HCT116 (cell line): ENCODE data around the gene ZNF692. TPM values are rescaled to one million over a fixed set of nuclear protein-coding genes. Genes with fewer than 3 reads are reported as not detected.

Experiments
- ATAC-seq: fragments of 200-7000 bp; cut with Tn5 transposase; 2 replicates; pipeline ENCODE4 v1.9.1; 2020; ENCODE audit warnings: mild to moderate bottlenecking, moderate library complexity
- BruUV-seq: library from RNA; stranded (reverse); fragments of 400-500 nt; replicated peaks from 2 replicates; lab custom pipeline; 2021; lab: Mats Ljungman, UMichigan
- CTCF ChIA-PET: fragments of 300-600 bp; sonication (Branson Sonifier 250); formaldehyde crosslinking; loops from one replicate; lab custom pipeline; 2021; ENCODE audit warnings: antibody characterized with exemption; lab: Charles Lee
- POLR2A ChIA-PET: fragments of 300-600, 350-600 bp; sonication (Branson Sonifier 250); formaldehyde crosslinking; loops from one replicate; lab custom pipeline; 2021; ENCODE audit warnings: antibody characterized with exemption; lab: Charles Lee
- RAD21 ChIA-PET, 2 experiments: fragments of 300-600 bp; sonication (Branson Sonifier 250); formaldehyde crosslinking; loops; one replicate each; lab custom pipeline; 2023; ENCODE audit warnings: low total read pairs in 2 of 2; ENCODE audit not compliant: uncharacterized antibody in 2 of 2, unreplicated experiment in 2 of 2, low non-redundant PET in 1 of 2; lab: Charles Lee
- DNase-seq: peaks from one replicate; pipeline ENCODE4 v3.0.0-alpha.2; 2010; ENCODE audit warnings: low read depth, low spot score
- H2AFZ ChIP-seq: fragments of 200-600 bp; shearing (Covaris generic), sonication (generic); 2 replicates; pipeline ENCODE4 v1.6.1; 2017; ENCODE audit warnings: low read depth, mixed run types, mixed read lengths, antibody characterized with exemption, low read length; ENCODE audit not compliant: poor library complexity, severe bottlenecking
- H3K27ac ChIP-seq: 2 replicates; pipeline ENCODE4 v1.5.1; 2012; ENCODE audit warnings: low read depth, low read length
- H3K27me3 ChIP-seq: fragments of 200-600 bp; sonication (generic); 2 replicates; pipeline ENCODE4 v1.6.1; 2016; ENCODE audit warnings: mixed run types, low read length, mixed read lengths; ENCODE audit not compliant: insufficient read depth
- H3K36me3 ChIP-seq, 2 experiments: fragments of 200-500 bp in 1 of 2; fragments of 200-600 bp in 1 of 2; sonication (Bioruptor generic) in 1 of 2; sonication (generic) in 1 of 2; 2 replicates each; pipeline versions ENCODE4 v1.5.1 to v1.6.1; 2014 to 2016; ENCODE audit warnings: low read length in 2 of 2, inconsistent platforms in 1 of 2, mixed read lengths in 1 of 2, mixed run types in 1 of 2; ENCODE audit not compliant: insufficient read depth in 2 of 2, control insufficient read depth in 1 of 2
- H3K4me1 ChIP-seq, 2 experiments: fragments of 200-600 bp in 1 of 2; sonication (generic) in 1 of 2; 2 replicates each; pipeline versions ENCODE4 v1.5.1 to v1.6.1; 2012 to 2017; ENCODE audit warnings: low read length in 2 of 2, inconsistent platforms in 1 of 2, mild to moderate bottlenecking in 1 of 2, mixed read lengths in 1 of 2, mixed run types in 1 of 2, moderate library complexity in 1 of 2; ENCODE audit not compliant: insufficient read depth in 2 of 2, control insufficient read depth in 1 of 2
- H3K4me2 ChIP-seq: fragments of 200-600 bp; sonication (generic); 2 replicates; pipeline ENCODE4 v1.6.1; 2017; ENCODE audit warnings: mixed run types, low read length, mixed read lengths
- H3K4me3 ChIP-seq, 2 experiments: fragments of 200-600 bp in 1 of 2; sonication (generic) in 1 of 2; replicated peaks in 1 of 2; 2 replicates each; pipeline ENCODE4 v1.5.1; 2011 to 2016; ENCODE audit warnings: low read length in 2 of 2, control low read depth in 1 of 2, low read depth in 1 of 2, mild to moderate bottlenecking in 1 of 2, mixed read lengths in 1 of 2, mixed run types in 1 of 2
- H3K79me2 ChIP-seq: fragments of 200-600 bp; sonication (generic); 2 replicates; pipeline ENCODE4 v1.6.1; 2017; ENCODE audit warnings: mild to moderate bottlenecking, mixed run types, low read length, moderate library complexity, mixed read lengths; ENCODE audit not compliant: insufficient read depth
- H3K9ac ChIP-seq: fragments of 200-600 bp; sonication (generic); 2 replicates; pipeline ENCODE4 v1.6.1; 2016; ENCODE audit warnings: low read length, mixed read lengths
- H3K9me2 ChIP-seq: fragments of 200-600 bp; sonication (generic), shearing (Covaris generic); 2 replicates; pipeline ENCODE4 v1.6.1; 2017; ENCODE audit warnings: mixed run types, mild to moderate bottlenecking, moderate library complexity; ENCODE audit not compliant: insufficient read depth
- H3K9me3 ChIP-seq, 2 experiments: fragments of 200-500 bp in 1 of 2; fragments of 200-600 bp in 1 of 2; sonication (Bioruptor generic) in 1 of 2; sonication (generic) in 1 of 2; 2 replicates each; pipeline ENCODE4 v1.6.1; 2014 to 2017; ENCODE audit warnings: low read length in 2 of 2, mixed read lengths in 2 of 2, inconsistent platforms in 1 of 2, low read depth in 1 of 2, mild to moderate bottlenecking in 1 of 2, mixed run types in 1 of 2, moderate library complexity in 1 of 2; ENCODE audit not compliant: control insufficient read depth in 1 of 2, insufficient read depth in 1 of 2
- H4K20me1 ChIP-seq: fragments of 200-600 bp; sonication (generic), shearing (Covaris generic); 2 replicates; pipeline ENCODE4 v1.6.1; 2017; ENCODE audit warnings: mixed run types, mild to moderate bottlenecking, moderate library complexity; ENCODE audit not compliant: insufficient read depth
- EGR1 ChIP-seq: IDR thresholded peaks from 2 replicates; pipeline ENCODE4 v1.6.1; 2012; ENCODE audit warnings: low read depth
- EZH2 ChIP-seq: fragments of 200-600 bp; sonication (generic); IDR thresholded peaks from 2 replicates; pipeline ENCODE4 v1.6.1; 2017; ENCODE audit warnings: antibody characterized with exemption, mixed run types
- JUND ChIP-seq: IDR thresholded peaks from 2 replicates; pipeline ENCODE4 v1.6.1; 2012
- RAD21 ChIP-seq: IDR thresholded peaks from 2 replicates; pipeline ENCODE4 v1.6.1; 2012; ENCODE audit warnings: low read depth, mild to moderate bottlenecking
- SIN3A ChIP-seq: IDR thresholded peaks from 2 replicates; pipeline ENCODE4 v1.6.1; 2012; ENCODE audit warnings: low read depth
- SP1 ChIP-seq: IDR thresholded peaks from 2 replicates; pipeline ENCODE4 v1.6.1; 2012; ENCODE audit warnings: low read depth
- intact Hi-C: fragments of 100-400 bp; cut with micrococcal nuclease; formaldehyde crosslinking; loops from 2 replicates; pipeline ENCODE4 v1.10.0; 2022
- total RNA-seq: library from RNA; stranded (reverse); gene quantifications from one replicate; pipeline ENCODE4 v1.2.1, GENCODE V29; 2021; ENCODE audit not compliant: unreplicated experiment
- TF ChIP-seq, protein P1 (sequence below): IDR thresholded peaks from 2 replicates; pipeline ENCODE4 v1.6.1; 2012; ENCODE audit warnings: low read depth

The ZNF692 gene
- total RNA-seq, 1 experiment from 2014 or later = 76.2 TPM

DNA sequence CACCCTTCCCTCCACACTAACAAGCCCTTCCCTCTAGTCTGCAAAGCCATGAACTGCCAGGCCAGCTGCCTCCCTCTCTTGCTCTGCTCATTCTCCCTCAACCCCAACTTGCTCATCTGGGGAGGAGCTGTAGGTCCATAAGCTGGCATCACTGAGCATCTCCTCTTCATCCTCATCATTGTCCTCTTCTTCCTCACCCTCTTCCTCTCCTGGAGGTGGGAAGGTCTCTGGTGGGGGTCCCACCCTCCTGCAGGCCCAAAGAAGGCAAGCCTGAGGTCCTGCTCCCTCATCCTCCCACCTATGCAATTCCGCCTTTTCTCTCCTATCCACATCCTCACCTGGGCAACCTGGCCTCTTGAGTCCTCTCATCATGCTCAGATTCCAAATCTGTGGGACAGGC lies 2.7 kb downstream of the ZNF692 start:
- Histone ChIP-seq H3K4me2 (no peak overlapping the region), H3K79me2 (peaks cover 33% of the 10 kb centered on the region; the same call in 1 of the 2 replicates), H4K20me1 (no peaks in the 10 kb centered on the region), H3K36me3 (peaks cover 9 to 38% of the 10 kb centered on the region in 2 experiments; a peak in 3 of 4 replicates), H2AFZ (no peak overlapping the region), H3K27ac (no peak overlapping the region), H3K4me1 (peaks cover 12 to 29% of the 10 kb centered on the region in 2 experiments), H3K27me3 (no peaks in the 10 kb centered on the region), H3K9me3 (no peaks in the 10 kb centered on the region), H3K9me2 (no peaks in the 10 kb centered on the region), H3K4me3 (no peak overlapping the region), H3K9ac (no peak overlapping the region)
- TF ChIP-seq SIN3A (no peak), EZH2 (no peak), SP1 (no peak), RAD21 (no peak)
- RAD21 ChIA-PET = no interaction called here
- BruUV-seq = no TSS peak
- intact Hi-C loops = no loop called here
- ATAC-seq (no peak), DNase-seq (no peak)
- POLR2A ChIA-PET = no interaction called here
- CTCF ChIA-PET = no interaction called here

DNA sequence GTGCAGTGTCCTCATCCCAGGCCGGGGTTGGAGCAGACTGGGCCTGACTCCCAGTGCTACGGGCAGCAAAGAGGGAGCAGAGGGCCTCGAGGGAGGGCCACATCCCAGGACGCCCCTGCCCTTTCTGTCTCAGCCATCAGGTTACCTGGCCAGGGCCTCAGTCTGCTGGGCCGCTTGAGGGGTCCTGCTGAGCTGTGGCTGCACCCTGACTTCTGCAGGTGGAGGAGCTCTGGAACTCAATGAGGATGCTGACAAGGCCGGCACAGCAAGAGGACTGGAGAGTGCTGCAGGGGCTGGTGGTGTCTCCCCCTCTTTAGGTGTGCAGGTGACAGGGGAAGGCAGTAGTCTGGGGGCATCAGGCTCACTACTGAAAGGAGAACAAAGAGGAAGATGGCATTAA lies 3.3 kb downstream of the ZNF692 start:
- CTCF ChIA-PET = no interaction called here
- BruUV-seq = no TSS peak
- H3K36me3 ChIP-seq = peaks cover 9 to 38% of the 10 kb centered on the region in 2 experiments; a peak in 3 of 4 replicates

More for the DNA sequence above, 3.3 kb downstream of the ZNF692 start:
- TF ChIP-seq EGR1 = no peak
- TF ChIP-seq, protein P1, sequence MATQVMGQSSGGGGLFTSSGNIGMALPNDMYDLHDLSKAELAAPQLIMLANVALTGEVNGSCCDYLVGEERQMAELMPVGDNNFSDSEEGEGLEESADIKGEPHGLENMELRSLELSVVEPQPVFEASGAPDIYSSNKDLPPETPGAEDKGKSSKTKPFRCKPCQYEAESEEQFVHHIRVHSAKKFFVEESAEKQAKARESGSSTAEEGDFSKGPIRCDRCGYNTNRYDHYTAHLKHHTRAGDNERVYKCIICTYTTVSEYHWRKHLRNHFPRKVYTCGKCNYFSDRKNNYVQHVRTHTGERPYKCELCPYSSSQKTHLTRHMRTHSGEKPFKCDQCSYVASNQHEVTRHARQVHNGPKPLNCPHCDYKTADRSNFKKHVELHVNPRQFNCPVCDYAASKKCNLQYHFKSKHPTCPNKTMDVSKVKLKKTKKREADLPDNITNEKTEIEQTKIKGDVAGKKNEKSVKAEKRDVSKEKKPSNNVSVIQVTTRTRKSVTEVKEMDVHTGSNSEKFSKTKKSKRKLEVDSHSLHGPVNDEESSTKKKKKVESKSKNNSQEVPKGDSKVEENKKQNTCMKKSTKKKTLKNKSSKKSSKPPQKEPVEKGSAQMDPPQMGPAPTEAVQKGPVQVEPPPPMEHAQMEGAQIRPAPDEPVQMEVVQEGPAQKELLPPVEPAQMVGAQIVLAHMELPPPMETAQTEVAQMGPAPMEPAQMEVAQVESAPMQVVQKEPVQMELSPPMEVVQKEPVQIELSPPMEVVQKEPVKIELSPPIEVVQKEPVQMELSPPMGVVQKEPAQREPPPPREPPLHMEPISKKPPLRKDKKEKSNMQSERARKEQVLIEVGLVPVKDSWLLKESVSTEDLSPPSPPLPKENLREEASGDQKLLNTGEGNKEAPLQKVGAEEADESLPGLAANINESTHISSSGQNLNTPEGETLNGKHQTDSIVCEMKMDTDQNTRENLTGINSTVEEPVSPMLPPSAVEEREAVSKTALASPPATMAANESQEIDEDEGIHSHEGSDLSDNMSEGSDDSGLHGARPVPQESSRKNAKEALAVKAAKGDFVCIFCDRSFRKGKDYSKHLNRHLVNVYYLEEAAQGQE = no peak
- TF ChIP-seq SP1 = no peak
- no peak for TF ChIP-seq JUND
- no peak for DNase-seq
- ATAC-seq = no peak
- H3K79me2 ChIP-seq = peaks cover 33% of the 10 kb centered on the region; the same call in 1 of the 2 replicates
- H3K27me3 ChIP-seq = no peaks in the 10 kb centered on the region
- no peaks in the 10 kb centered on the region for H3K9me3 ChIP-seq
- peaks cover 12 to 29% of the 10 kb centered on the region in 2 experiments for H3K4me1 ChIP-seq
- no peak overlapping the region for H3K4me2 ChIP-seq
- no peaks in the 10 kb centered on the region for H3K9me2 ChIP-seq
- H3K9ac ChIP-seq = no peak overlapping the region
- POLR2A ChIA-PET = no interaction called here
- H4K20me1 ChIP-seq = no peaks in the 10 kb centered on the region
- RAD21 ChIA-PET = no interaction called here
- no peak overlapping the region for H3K27ac ChIP-seq
- no peak overlapping the region for H3K4me3 ChIP-seq
- intact Hi-C loops = no loop called here
- no peak overlapping the region for H2AFZ ChIP-seq
